Mucosa of gallbladder (tissue), 1 donor: Measurements from ENCODE around the gene LTBR. TPM values are rescaled to one million over a fixed set of nuclear protein-coding genes. Genes with fewer than 3 reads are reported as not detected.

Experiments used
- DNase-seq: peaks from one replicate; pipeline ENCODE4 v3.0.0-alpha.2; 2020; ENCODE audit warnings: low spot score
- total RNA-seq: library from RNA; stranded (reverse); gene quantifications from one replicate; pipeline ENCODE4 v1.2.1, GENCODE V29; 2021
- donor health status: DM: no; HTN: no; CAD: no.

LTBR gene
- total RNA-seq, 1 donor from 2014 or later = 180 TPM

DNA sequence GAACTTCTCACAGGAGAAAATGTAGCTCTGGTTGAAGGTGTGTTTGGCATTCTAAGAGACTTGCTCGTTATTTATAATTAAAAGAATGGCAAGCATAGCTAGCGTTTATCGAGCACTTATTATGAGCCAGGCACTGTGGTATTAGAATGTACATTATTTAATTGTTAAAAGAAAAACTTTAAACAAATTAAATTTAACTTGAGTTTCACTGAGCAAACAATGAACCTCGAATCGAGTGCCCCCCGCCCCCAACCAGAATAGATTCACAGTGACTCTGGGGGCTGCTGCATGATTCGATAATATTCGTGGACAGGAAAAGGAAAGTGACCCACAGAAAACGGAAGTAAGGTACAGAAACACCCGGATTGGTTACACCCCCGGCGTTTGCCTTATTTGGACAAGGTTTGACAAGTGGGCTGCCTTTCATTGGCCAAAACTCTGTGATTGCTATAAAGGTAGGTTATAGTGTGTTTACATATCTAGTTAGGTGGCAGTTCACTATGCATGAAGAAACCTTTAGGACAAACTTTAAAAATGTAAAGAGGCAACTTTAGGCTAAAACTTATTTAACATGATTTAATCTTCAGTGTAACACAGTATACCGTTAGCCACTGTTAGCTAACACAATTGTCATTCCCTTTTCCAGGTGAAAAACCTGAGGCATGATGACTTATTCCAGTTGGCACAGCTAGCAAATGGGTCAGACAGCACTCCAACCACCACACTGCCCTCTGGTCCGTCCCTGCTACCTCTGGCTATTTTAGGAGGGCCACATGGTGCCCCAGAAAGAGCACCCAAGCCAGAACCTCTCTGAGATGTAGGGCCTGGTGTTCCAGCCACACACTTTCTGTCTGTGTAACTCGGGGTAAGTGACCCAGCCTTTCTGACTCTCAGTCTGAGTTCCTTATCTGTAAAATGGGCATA lies 15.7 kb upstream of the LTBR start:
- no peak for DNase-seq

DNA sequence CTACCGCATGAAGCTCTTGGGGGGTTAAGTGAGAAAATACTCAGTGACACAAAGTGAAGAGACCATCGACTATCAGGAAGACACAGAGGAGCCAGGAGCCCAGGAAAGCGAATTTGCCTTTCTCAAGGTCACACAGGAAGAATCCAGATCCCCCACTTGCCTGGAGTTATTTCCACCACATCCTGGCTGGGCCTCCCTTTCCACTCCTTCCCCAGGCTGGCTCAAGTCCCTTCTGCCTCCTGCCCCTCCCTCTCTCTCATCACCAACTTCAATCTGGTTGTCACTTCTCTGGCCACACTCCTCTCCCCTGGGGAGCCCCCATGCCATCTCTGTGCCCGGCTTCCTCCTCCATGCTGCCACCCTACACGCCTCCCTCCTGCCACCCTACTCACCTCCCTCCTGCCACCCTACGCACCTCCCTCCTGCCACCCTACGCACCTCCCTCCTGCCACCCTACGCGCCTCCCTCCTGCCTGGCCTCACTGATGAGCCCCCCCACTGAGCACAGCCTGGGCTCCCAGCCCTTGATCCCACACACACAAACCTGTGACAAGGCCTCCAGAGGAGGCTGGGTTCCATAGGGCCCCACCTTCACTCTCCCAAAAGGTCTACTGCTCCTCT lies 14.9 kb upstream of the LTBR start:
- no peak for DNase-seq

DNA sequence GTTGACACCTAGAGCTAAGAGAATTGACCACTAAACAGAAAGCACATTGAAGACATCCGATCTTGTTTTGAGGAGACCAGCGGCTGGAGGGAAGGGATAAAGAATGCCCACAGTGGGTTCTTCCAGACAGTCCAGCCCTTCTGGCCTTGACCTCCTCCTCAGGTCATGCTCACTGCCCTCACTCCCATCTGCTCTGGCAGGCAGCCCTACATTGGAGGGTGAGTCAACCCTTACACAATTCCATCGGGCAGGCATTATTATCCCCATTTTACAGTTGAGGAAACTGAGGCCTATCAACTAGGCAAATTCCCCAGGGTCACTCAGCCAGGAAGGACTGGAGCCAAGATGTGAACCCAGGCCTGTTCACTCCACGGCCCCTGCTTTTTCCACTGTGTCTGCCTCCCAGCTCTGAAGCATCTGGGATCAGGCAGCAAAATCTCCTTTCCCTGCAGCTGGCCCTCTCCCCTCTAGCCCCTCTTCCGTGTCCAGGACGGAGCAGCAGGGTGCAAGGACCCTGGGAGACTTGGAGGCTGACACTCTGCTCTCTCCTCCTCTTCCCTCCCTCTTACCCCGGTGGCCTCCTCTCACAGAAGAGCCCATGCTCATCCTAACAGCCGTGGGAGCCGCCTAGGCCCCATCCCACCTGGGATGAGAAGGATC lies 13.9 kb upstream of the LTBR start:
- no peak for DNase-seq

DNA sequence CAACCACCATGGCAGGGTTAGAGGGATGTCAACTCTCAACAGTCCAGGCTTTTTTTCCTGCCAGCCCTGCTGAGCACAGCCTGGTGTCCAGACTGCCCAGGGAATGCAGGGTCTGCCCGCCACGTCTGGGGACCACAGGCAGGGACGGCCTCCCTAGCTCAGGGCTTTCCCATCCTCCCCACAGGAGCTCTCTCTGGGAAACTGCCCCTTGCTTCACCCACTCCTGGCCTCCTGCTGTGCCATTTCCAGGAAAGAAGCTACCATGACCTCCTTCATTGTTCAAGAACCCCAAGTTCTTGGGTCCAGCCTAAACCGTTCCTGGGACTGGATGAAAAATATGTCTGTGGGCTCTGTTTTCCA lies 13.4 kb upstream of the LTBR start:
- no peak for DNase-seq

DNA sequence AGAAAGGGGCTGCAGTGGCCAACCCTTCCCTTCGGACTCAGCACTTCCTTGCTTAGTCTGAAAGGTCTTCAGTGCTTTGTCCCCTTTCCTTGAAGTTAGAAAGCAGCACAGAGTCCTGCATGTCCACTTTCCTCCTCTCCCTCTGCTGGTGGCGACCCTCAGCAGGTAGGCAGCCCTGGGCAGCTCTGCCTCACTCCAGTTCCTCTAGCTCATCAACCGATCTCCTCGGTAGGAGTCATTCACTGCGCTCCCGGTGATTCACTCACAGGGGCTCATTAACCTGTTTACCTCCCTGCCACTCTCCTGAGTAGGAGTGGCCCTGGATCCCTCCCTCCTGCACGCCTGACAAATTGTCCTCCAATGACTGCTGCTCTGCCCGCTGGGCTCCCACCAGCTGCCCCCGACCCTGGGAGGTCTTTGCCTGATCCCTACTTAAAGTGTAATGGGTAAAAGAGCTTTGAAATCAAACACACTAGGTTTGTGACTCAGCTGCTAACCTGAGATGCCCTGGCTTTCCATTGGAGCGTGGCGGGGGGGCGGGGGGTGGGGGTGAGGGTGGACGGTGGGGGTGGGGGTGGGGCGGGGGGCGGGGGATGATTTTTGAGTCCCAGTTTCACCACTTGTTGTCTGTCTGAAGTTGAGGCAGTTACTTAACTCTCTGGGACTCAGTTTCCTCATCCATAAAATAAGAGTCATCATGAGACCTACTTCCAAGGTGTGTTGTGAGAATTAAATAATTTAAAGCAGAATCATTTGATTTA lies 12.8 kb upstream of the LTBR start:
- peak; percentile 65 for DNase-seq

DNA sequence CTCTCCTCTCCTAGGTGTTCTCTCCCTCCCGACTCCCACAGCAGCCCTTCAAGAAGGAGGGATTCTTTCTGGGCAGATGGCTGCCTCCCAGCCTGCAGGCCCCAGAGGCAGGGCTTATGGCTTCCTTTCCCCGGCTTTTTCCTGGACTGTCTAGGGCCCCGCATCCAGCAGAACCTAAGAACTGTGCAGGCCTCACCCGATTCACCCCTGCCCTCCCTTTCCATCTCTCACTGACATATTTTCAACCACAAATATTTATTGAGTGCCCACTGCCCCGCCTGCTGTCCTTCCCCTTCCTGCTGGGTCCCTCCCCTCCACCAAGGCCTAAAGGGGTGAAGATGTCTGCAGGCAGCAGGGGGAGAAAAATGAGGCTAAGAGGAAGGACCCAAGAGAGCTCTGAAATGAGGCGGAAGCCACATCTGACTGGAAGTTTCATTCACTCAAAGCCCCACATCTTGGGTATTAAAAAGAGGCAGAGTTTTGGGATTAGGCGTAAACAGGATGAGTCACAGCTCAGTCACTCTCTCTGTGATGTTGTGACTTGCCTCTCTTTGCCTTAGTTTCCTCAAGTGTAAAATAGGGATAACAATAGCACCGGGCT lies 11.5 kb upstream of the LTBR start:
- no peak for DNase-seq

DNA sequence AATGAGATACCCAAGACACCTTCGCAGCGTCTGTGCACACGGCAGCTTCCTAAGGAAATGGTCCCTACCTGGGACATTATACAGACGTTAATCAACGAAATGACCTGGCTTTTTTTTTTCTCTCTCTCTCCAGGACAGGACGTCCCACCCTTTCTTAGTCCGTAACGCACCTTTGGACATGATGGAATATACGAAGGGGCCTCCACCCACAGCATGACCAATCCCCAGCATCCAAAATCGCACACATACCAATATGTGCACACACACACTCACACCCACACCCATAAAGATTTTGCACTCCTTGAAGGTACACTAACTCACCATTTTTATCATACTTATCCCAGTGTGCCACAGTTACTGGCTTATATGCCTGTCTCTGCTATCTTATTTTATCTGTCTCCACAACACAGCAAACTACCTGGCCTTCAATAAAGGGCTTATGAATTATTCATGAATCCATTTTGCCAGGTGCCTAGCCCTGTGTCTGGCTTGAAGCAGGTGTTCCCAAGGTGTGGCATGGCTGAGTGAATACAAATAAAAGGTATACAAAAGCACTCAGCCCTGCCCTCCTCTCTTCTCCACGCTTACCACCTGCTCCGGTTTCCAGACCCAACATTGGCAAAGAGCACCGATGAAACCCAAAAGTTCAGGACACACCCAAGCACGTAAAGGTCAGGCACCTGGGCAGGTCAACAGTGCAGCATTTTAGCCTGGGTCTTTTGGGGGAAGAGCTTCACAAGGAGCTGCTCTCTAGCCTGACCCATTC lies 10.8 kb upstream of the LTBR start:
- no peak for DNase-seq

DNA sequence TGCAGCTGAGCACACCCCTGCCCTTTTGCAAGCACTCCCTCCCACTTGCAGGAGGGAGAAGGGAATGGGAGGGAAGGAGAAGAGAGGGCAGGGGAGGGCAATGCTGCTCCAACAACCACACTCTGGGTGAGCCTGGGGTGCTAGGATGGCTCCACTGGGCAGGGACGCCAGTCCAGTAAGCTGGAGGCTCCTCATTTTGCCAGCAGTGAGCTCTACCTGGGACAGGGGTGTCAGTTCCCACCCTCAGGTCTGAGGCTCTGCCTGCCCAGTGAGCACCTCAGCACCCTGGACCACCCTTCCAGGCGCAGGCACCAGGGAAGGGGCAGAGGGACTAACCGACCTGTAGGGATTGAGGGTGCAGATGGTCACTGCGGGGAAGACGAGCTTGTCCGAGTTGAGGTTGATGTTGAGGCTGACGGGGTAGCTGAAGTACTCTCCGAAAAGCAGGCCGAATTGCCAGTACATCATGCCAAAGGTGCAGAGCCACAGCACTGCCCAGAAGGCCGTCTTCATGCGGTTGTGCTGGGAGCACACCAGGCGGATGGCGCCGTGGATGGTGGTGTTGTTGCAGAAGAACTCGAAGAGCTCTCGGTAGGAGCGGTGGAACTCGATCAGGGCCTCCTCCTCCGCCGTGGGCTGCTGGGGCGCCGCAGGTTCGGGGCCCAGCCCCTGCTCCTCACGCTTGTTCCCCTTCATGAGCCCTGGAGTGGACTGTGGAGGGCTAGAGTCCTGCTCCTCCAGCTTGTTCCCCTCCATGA lies 9.8 kb upstream of the LTBR start:
- no peak for DNase-seq

DNA sequence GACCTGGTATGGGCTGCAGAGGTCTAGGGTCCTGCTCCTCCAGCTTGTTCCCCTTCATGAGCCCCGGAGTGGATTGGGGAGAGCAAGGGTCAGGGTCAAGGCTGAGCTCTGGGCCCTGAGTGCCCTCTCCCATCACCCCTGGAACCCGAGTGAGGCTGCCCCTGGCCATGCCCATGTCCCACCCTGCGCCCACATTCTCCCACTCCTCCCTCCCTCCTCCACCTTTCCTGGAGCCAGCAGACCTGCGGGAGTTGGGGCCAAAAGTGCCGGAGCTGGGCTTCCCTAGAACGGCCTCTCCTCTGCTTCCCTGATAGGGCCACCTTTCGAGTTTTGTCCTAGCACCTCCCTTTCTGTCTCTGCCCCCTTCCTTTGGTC lies 9.2 kb upstream of the LTBR start:
- no peak for DNase-seq

DNA sequence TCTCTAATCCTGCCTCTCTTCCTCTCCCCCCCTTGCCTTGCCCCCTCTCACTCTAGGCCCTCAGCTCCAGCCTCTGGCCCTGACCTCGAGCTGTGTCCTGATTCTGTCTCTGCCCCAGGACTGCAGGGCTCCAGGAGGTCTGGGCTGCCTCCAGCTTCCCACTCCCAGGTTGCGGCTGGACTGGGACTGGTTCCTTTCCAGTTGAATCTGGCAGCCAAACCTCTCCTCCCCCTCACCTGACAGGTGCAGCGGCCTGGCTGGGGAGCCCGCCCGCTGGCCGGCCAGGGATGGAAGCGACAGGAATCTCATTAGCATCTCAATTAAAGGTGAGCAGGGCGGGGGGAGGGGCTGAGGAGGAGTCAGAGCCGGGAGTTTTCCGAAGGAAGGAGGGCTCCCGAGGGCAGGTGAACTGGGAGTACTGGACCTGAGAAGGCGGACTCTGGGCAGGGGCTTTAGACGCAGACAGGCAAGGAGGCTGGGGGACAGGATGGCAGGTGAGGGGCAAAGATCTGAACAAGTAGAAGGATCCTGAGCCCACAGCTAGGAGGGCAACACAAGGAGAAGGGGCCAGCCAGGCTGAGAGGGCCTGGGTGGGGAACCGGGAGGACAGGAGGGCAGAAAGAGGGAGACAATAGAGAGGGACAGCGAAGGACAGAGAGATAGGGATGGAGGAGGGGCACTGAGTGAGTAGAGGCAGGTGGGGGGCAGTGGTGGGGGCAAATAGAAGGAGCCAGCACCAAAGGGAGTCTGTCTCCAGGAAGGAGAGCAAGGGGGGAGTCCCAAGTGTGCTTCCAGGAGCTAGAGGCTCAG lies 8.5 kb upstream of the LTBR start, which contains the start of gene SCNN1A:
Gene SCNN1A, minus strand, starts transcription at position 295 of the 810 bp plus-strand sequence. CDS start 780 bp downstream, outside the sequence.
- peak; percentile 68 for DNase-seq

DNA sequence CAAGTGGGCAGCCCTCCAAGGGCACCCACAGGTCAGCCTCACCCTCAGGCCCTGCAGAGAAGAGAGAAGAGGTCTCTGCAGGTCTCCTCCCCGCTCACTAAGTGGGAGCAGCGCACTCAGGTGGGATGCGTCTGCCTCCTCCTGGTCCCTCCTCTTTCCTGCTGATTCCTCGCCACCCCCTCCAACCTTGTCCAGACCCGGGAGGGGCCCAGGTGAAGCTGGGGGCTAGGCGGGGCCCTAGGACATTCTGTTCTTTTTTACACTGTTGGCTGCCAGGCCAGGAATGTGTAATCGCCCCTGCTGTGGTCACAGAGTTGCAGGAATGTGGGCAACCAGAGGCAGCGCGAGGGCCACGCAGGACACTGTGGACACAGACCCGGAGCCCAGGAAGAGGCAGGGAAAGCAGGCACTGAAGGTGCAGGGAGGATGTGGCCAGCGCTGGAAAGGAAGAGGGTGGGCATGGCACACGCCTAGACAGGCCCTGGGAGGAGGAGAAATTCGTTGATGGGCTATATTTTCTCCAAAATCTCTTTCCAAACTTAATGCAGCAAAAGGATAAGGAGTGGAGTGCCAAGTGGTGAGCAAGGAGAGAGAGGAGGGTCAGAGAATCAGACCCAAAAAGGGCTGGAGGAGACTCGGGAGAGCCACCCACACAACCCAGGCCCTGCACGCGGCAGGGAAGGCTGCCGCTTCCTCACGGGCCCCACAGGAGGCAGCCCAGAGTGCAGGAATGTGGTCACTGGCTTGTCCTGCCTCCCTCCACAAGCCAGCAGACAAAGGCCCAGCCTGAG lies 7.7 kb upstream of the LTBR start:
- peak; percentile 64 for DNase-seq

DNA sequence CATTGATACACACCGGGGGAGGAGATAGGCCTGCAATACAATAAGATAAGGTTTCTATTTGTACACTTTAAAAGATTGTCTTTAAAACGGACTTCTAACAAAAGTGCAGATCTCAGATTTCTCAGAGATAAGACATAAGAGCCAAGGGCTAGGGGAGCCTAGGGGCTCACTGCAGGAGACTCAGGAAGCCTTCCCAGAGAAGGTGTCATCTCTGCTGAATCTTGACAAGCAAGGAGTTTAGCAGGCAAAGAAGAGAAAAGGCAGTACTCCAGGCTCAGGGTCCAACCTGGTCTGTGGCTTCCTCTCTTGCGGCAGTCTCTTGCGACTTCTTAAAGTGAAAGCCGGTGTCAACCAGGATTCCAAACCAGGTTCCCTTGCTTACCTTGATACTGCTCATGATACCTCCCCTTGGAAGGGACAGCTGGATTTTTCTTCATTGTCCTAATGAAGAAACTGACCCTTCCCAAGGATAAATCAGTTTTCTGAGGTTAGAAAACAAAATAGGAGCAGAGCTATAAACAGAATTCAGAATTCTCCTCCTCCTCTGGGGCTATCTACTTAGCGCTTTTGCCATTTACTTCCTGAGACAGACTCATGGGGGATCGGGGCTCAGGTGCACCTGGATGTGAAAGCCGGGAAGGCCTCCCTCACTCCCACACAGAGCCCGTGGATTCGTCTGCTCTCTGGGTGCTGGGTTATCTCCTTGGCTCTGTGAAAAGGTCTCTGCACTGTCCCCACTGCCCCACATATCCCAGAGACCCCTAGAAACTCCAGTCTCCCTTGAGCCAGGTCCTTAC lies 6.9 kb upstream of the LTBR start:
- DNase-seq = no peak

DNA sequence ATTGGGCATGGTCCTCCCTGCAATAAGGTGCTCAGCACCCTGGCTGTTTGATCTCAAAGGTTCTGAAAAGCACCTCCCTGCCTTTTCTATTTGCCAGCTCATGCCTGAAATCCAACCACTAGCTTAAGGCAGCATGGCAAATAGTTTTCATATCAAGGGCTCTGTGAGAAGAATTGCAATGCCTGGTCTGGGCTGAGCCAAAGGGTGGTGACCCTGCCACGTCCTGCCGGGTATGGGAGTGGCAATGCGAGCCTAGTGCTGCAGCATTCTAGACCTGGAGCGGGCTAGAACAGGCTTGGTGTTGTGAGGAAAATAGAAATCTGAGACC lies 6.3 kb upstream of the LTBR start:
- peak; percentile 73 for DNase-seq

DNA sequence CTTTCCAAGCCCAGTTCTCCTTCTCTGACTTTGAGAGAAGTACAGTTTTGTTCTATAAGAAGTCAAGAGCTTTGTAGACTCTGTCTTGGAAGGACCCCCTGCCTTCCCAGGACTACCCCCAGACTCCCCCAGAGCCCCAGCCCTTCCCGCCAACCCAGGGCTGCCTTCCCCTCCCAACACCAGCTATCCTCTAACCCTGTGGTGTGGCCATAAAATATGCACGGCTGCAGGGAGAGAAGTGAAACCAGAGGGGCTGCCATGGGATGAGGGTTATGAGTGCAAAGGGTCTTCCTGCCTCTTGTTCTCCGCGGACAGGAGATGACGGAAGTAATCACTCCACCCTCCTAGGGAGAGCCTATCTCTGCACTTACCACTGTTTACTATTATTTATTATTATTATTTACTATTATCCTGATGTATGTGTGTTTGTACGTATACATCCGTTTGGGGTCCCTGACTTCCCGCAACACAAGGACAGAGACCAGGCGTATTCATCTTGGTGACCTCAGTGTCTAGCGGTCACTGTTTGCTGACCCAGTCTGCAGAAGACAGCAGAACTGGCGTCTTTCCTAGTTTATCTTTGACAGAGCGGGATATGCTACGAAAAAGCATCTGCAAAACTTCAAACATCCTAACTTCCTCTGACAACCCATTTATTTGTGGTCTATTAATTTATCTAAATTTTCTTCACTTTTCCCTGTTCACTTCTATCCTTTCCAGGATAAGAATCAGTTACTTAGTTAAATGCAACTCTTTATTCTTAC lies 5.1 kb upstream of the LTBR start:
- DNase-seq = no peak

DNA sequence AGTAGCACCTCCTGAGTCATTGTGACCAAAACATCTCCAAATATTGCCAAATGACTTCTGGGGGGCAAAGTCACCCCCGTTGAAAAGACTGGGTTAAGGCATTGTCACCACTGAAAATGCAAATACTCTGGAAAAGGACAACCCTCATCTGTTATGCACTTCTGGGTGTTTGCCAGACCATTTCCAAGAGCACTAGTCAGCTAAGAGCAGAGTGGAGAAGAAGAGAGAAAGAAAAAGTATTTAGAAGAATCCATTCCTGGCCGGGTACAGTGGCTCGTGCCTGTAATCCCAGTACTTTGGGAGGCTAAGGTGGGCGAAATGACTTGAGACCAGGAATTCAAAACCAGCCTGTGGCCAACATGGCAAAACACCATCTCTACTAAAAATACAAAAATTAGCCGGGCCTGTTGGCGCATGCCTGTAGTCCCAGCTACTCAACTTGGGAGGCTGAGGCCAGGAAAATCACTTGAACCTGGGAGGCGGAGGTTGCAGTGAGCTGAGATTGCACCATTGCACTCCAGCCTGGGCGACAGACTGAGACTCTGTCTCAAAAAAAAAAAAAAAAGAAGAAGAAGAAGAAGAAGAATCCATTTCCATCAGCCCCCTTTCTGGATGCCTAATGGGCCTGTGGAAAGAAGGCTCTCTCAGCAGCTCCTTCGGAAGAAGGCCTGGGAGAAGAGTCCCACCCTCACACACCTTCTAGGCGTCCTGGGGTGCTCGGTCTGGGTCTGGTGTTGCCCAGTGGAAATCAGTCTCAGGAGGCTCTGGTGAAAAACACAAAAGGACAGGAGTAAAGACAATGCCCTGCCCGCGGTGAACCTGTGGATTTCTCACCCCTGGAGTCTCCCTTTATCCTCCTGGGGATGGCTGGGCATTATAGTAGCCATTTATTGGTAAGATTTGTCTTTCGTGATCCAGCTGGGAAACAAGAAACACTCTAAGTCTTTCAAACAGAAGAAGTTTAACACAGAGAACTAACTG lies 3.5 kb upstream of the LTBR start:
- no peak for DNase-seq

DNA sequence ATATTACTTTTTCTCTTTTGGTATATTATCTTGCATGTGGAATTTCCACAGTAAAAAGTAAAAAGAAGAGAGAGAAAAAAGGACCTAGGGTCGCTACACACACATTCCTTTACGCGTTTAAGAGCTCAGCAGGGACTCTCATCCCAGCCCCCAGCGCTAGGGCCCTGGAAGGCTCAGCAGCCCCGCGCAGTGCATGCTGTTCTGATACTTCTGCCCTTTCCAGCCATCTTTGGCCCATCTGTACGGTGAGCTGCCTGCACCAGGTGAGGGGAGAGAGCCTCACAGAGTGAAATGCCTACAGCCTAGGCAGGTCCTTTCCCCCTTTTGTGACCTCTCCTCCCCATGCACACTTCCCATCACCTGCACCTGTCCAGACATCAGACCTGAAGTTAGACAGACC lies 1.6 kb upstream of the LTBR start:
- DNase-seq = no peak
